Ishikawa (cell line): Measurements from ENCODE around the gene PLCB1.

Experiments
- CEBPB ChIP-seq: IDR thresholded peaks from 2 replicates; pipeline ENCODE4 v1.6.1; 2012
- CREB1 ChIP-seq: IDR thresholded peaks from 2 replicates; pipeline ENCODE4 v1.6.1; 2012; ENCODE audit warnings: low read depth
- EGR1 ChIP-seq: IDR thresholded peaks from 2 replicates; pipeline ENCODE4 v1.6.1; 2012
- EP300 ChIP-seq: IDR thresholded peaks from 2 replicates; pipeline ENCODE4 v1.6.1; 2012; ENCODE audit warnings: borderline replicate concordance
- FOXM1 ChIP-seq: IDR thresholded peaks from 2 replicates; pipeline ENCODE4 v1.6.1; 2012; ENCODE audit warnings: low read depth, borderline replicate concordance
- MAX ChIP-seq: IDR thresholded peaks from 2 replicates; pipeline ENCODE4 v1.6.1; 2012
- NFIC ChIP-seq: IDR thresholded peaks from 2 replicates; pipeline ENCODE4 v1.6.1; 2012
- RAD21 ChIP-seq: IDR thresholded peaks from 2 replicates; pipeline ENCODE4 v1.6.1; 2012; ENCODE audit warnings: low read depth
- REST ChIP-seq: IDR thresholded peaks from 2 replicates; pipeline ENCODE4 v1.6.1; 2012; ENCODE audit warnings: low read depth, mild to moderate bottlenecking
- TAF1 ChIP-seq: IDR thresholded peaks from 2 replicates; pipeline ENCODE4 v1.6.1; 2012; ENCODE audit warnings: low read depth, mild to moderate bottlenecking
- TCF12 ChIP-seq: IDR thresholded peaks from 2 replicates; pipeline ENCODE4 v1.6.1; 2012; ENCODE audit warnings: low read depth
- TEAD4 ChIP-seq: IDR thresholded peaks from 2 replicates; pipeline ENCODE4 v1.6.1; 2012
- USF1 ChIP-seq: IDR thresholded peaks from 2 replicates; pipeline ENCODE4 v1.6.1; 2012
- YY1 ChIP-seq: IDR thresholded peaks from 2 replicates; pipeline ENCODE4 v1.6.1; 2012; ENCODE audit warnings: low read depth
- ZBTB7A ChIP-seq: IDR thresholded peaks from 2 replicates; pipeline ENCODE4 v1.6.1; 2012; ENCODE audit warnings: low read depth

PLCB1 gene

GRCh38 chr20:8917084-8917483 lies 785.0 kb downstream of the PLCB1 start:
- TF ChIP-seq CEBPB = no peak
- TF ChIP-seq NFIC = no peak
- no peak for TF ChIP-seq ZBTB7A
- no peak for TF ChIP-seq EP300
- no peak for TF ChIP-seq YY1
- TF ChIP-seq TAF1 = no peak
- no peak for TF ChIP-seq TEAD4
- no peak for TF ChIP-seq FOXM1
- TF ChIP-seq RAD21 = no peak
- TF ChIP-seq USF1 = no peak
- no peak for TF ChIP-seq TCF12
- no peak for TF ChIP-seq REST
- no peak for TF ChIP-seq MAX
- TF ChIP-seq EGR1 = no peak

GRCh38 chr20:8918145-8918544 lies 786.1 kb downstream of the PLCB1 start:
- TF ChIP-seq EP300 (no peak), NFIC (no peak), RAD21 (no peak), TAF1 (no peak), REST (no peak), MAX (no peak), CEBPB (no peak), USF1 (no peak), FOXM1 (no peak), EGR1 (no peak), YY1 (no peak), TCF12 (no peak), CREB1 (no peak), ZBTB7A (no peak)

GRCh38 chr20:8924539-8924938 lies 792.5 kb downstream of the PLCB1 start:
- TF ChIP-seq USF1 (no peak), FOXM1 (no peak), TEAD4 (no peak), EGR1 (no peak), CEBPB (no peak), TAF1 (no peak)

- TF ChIP-seq FOXM1 = no peak
- TF ChIP-seq RAD21 = no peak
- no peak for TF ChIP-seq YY1
- TF ChIP-seq TEAD4 = no peak
- TF ChIP-seq NFIC = no peak
- no peak for TF ChIP-seq CREB1
- no peak for TF ChIP-seq USF1
- TF ChIP-seq CEBPB = no peak
- no peak for TF ChIP-seq MAX
- TF ChIP-seq ZBTB7A = no peak
- TF ChIP-seq REST = no peak
- TF ChIP-seq EP300 = no peak
- TF ChIP-seq TAF1 = no peak
Observed at GRCh38 chr20:8930726-8931125, 798.7 kb downstream of the PLCB1 start.
